IMR-90 (cell line): ENCODE measurements around the gene PBX4. TPM values are rescaled to one million over a fixed set of nuclear protein-coding genes. Genes with fewer than 3 reads are reported as not detected.

Source experiments
- ATAC-seq: fragments of 200-7000 bp; cut with Tn5 transposase; 2 replicates; pipeline ENCODE4 v1.9.1; 2020; ENCODE audit warnings: low read depth, mild to moderate bottlenecking, moderate library complexity
- BruUV-seq: library from RNA; stranded (reverse); fragments of 400-500 nt; replicated peaks from 2 replicates; lab custom pipeline; 2021; lab: Mats Ljungman, UMichigan
- CTCF ChIA-PET: fragments of 300-600 bp; formaldehyde crosslinking; extraction: SDS; loops from one replicate; lab custom pipeline; 2021; ENCODE audit warnings: antibody characterized with exemption; lab: Yijun Ruan, JAX
- POLR2A ChIA-PET: fragments of 300-600 bp; sonication (Branson Sonifier 250); formaldehyde crosslinking; loops from one replicate; lab custom pipeline; 2022; ENCODE audit warnings: antibody characterized with exemption; ENCODE audit not compliant: unreplicated experiment; lab: Charles Lee
- DNase-seq: peaks from one replicate; pipeline ENCODE4 v3.0.0; 2013
- H2AFZ ChIP-seq: replicated peaks from 2 replicates; pipeline ENCODE3; 2013; ENCODE audit warnings: low read length, mild to moderate bottlenecking; ENCODE audit not compliant: poor library complexity
- H2AK5ac ChIP-seq: 2 replicates; pipeline ENCODE4 v1.6.1; 2013; ENCODE audit warnings: low read depth, low read length, inconsistent platforms
- H2AK9ac ChIP-seq: replicated peaks from 2 replicates; pipeline ENCODE3; 2013; ENCODE audit warnings: mild to moderate bottlenecking, low read depth, low read length, moderate library complexity; ENCODE audit not compliant: poor library complexity
- H2BK120ac ChIP-seq: 2 replicates; pipeline ENCODE4 v1.6.1; 2013; ENCODE audit warnings: low read depth, low read length, inconsistent platforms
- H2BK15ac ChIP-seq: 3 replicates; pipeline ENCODE4 v1.6.1; 2013; ENCODE audit warnings: low read depth, low read length, inconsistent platforms
- H2BK20ac ChIP-seq: 2 replicates; pipeline ENCODE4 v1.6.1; 2013; ENCODE audit warnings: low read depth, mild to moderate bottlenecking, inconsistent platforms, low read length, moderate library complexity
- H2BK5ac ChIP-seq: 2 replicates; pipeline ENCODE4 v1.6.1; 2013; ENCODE audit warnings: mild to moderate bottlenecking, low read depth, low read length, inconsistent platforms; ENCODE audit not compliant: poor library complexity, severe bottlenecking
- H3K14ac ChIP-seq: replicated peaks from 2 replicates; pipeline ENCODE4 v1.6.1; 2013; ENCODE audit warnings: low read depth, low read length, inconsistent platforms
- H3K18ac ChIP-seq: 2 replicates; pipeline ENCODE4 v1.6.1; 2013; ENCODE audit warnings: low read depth, low read length, control low read depth
- H3K23ac ChIP-seq: 2 replicates; pipeline ENCODE4 v1.6.1; 2013; ENCODE audit warnings: low read depth, low read length, inconsistent platforms
- H3K27ac ChIP-seq: 2 replicates; pipeline ENCODE4 v1.5.1; 2013; ENCODE audit warnings: mild to moderate bottlenecking, control low read depth, low read length; ENCODE audit not compliant: insufficient read depth
- H3K27me3 ChIP-seq: 2 replicates; pipeline ENCODE4 v1.6.1; 2013; ENCODE audit warnings: low read length; ENCODE audit not compliant: control insufficient read depth, insufficient read depth
- H3K36me3 ChIP-seq: 2 replicates; pipeline ENCODE4 v1.6.1; 2013; ENCODE audit warnings: low read length, mixed read lengths; ENCODE audit not compliant: control insufficient read depth, insufficient read depth
- H3K4ac ChIP-seq: 2 replicates; pipeline ENCODE4 v1.6.1; 2013; ENCODE audit warnings: low read depth, low read length, inconsistent platforms
- H3K4me1 ChIP-seq: 2 replicates; pipeline ENCODE4 v1.6.1; 2013; ENCODE audit warnings: low read length, mixed read lengths; ENCODE audit not compliant: control insufficient read depth, insufficient read depth
- H3K4me2 ChIP-seq: 2 replicates; pipeline ENCODE4 v1.6.1; 2013; ENCODE audit warnings: low read depth, mild to moderate bottlenecking, control low read depth, low read length, moderate library complexity
- H3K4me3 ChIP-seq: 2 replicates; pipeline ENCODE4 v1.5.1; 2013; ENCODE audit warnings: low read depth, mild to moderate bottlenecking, control low read depth, low read length, moderate library complexity; ENCODE audit not compliant: insufficient read depth
- H3K56ac ChIP-seq: 2 replicates; pipeline ENCODE4 v1.6.1; 2013; ENCODE audit warnings: low read length, inconsistent platforms; ENCODE audit not compliant: insufficient read depth; ENCODE audit errors: extremely low read depth
- H3K79me1 ChIP-seq, 2 experiments: 2 replicates each; pipeline ENCODE4 v1.6.1; 2013; ENCODE audit warnings: low read length in 2 of 2, inconsistent platforms in 1 of 2, low read depth in 1 of 2
- H3K9ac ChIP-seq: 2 replicates; pipeline ENCODE4 v1.6.1; 2013; ENCODE audit warnings: low read depth, low read length, control low read depth
- H3K9me1 ChIP-seq: 2 replicates; pipeline ENCODE4 v1.6.1; 2013; ENCODE audit warnings: low read length, inconsistent platforms; ENCODE audit not compliant: insufficient read depth
- H3K9me3 ChIP-seq: 2 replicates; pipeline ENCODE4 v1.6.1; 2013; ENCODE audit warnings: low read length; ENCODE audit not compliant: control insufficient read depth, insufficient read depth
- H4K20me1 ChIP-seq: 2 replicates; pipeline ENCODE4 v1.6.1; 2013; ENCODE audit warnings: low read length, inconsistent platforms; ENCODE audit not compliant: insufficient read depth
- H4K5ac ChIP-seq: 2 replicates; pipeline ENCODE4 v1.6.1; 2013; ENCODE audit warnings: mild to moderate bottlenecking, low read depth, low read length, control low read depth
- H4K8ac ChIP-seq, 2 experiments: 2 replicates each; pipeline ENCODE4 v1.6.1; 2013; ENCODE audit warnings: low read depth in 2 of 2, low read length in 2 of 2, control low read depth in 1 of 2, inconsistent platforms in 1 of 2
- H4K91ac ChIP-seq: 2 replicates; pipeline ENCODE4 v1.6.1; 2013; ENCODE audit warnings: low read depth, low read length, inconsistent platforms; ENCODE audit not compliant: insufficient read depth
- BHLHE40 ChIP-seq: fragments of 150-350 bp; IDR thresholded peaks from 2 replicates; pipeline ENCODE4 v1.6.1; 2016; ENCODE audit warnings: mild to moderate bottlenecking, low read depth, low read length
- CEBPB ChIP-seq: IDR thresholded peaks from 2 replicates; pipeline ENCODE4 v1.6.1; 2012; ENCODE audit warnings: low read depth, low read length, improper control_type of control experiment
- FOS ChIP-seq: fragments of 150-350 bp; IDR thresholded peaks from 2 replicates; pipeline ENCODE4 v1.6.1; 2016; ENCODE audit warnings: low read depth, low read length
- MAFK ChIP-seq: IDR thresholded peaks from 2 replicates; pipeline ENCODE4 v1.6.1; 2012; ENCODE audit warnings: low read depth, low read length, improper control_type of control experiment
- MAZ ChIP-seq: IDR thresholded peaks from 2 replicates; pipeline ENCODE4 v1.6.1; 2012; ENCODE audit warnings: low read depth, mild to moderate bottlenecking, low read length, improper control_type of control experiment, moderate library complexity, borderline replicate concordance
- MXI1 ChIP-seq: IDR thresholded peaks from 2 replicates; pipeline ENCODE4 v1.6.1; 2012; ENCODE audit warnings: low read depth, mild to moderate bottlenecking, low read length, moderate library complexity, borderline replicate concordance
- NFE2L2 ChIP-seq: fragments of 150-350 bp; IDR thresholded peaks from 2 replicates; pipeline ENCODE4 v1.6.1; 2016; ENCODE audit warnings: low read depth, mild to moderate bottlenecking, low read length
- POLR2A ChIP-seq: IDR thresholded peaks from 2 replicates; pipeline ENCODE4 v1.6.1; 2012; ENCODE audit warnings: mild to moderate bottlenecking, low read depth, low read length
- RAD21 ChIP-seq: IDR thresholded peaks from 2 replicates; pipeline ENCODE4 v1.6.1; 2012; ENCODE audit warnings: low read length, improper control_type of control experiment
- RCOR1 ChIP-seq: IDR thresholded peaks from 2 replicates; pipeline ENCODE4 v1.6.1; 2012; ENCODE audit warnings: mild to moderate bottlenecking, low read length, improper control_type of control experiment; ENCODE audit not compliant: insufficient replicate concordance
- RFX5 ChIP-seq: IDR thresholded peaks from 2 replicates; pipeline ENCODE4 v1.8.0; 2012; ENCODE audit warnings: low read depth, mild to moderate bottlenecking, low read length, moderate library complexity
- SMC3 ChIP-seq: fragments of 150-350 bp; IDR thresholded peaks from 2 replicates; pipeline ENCODE4 v1.6.1; 2016; ENCODE audit warnings: low read depth, mild to moderate bottlenecking, antibody characterized with exemption, low read length, moderate library complexity
- WGBS, 2 experiments: methylation state at CpG; one replicate each; pipeline versions ENCODE4 v1.1.5 to v1.1.7; 2013; ENCODE audit warnings: missing lambda C conversion rate in 2 of 2; ENCODE audit not compliant: insufficient read length in 1 of 2; ENCODE audit errors: extremely low coverage in 2 of 2; 5-methylcytosine and 5-hydroxymethylcytosine counted together
- dilution Hi-C: fragments of 300-500 bp; cut with HindIII; formaldehyde crosslinking; loops from one replicate; pipeline ENCODE4 v1.14.3; 2018; ENCODE audit warnings: low sequenced_read_pairs; ENCODE audit not compliant: unreplicated experiment
- in situ Hi-C: fragments of 300-500 bp; cut with MboI; formaldehyde crosslinking; loops from 3 replicates; pipeline ENCODE4 v1.14.3; 2019; ENCODE audit warnings: low sequenced_read_pairs, inconsistent platforms, mixed read lengths
- intact Hi-C: fragments of 100-400 bp; cut with micrococcal nuclease; formaldehyde crosslinking; loops from 2 replicates; pipeline ENCODE4 v1.10.0; 2022
- polyA plus RNA-seq, 3 experiments: library from polyadenylated mRNA; depleted of rRNA; stranded (reverse); fragments of >200 nt; gene quantifications; 2 replicates each; pipeline ENCODE4 v1.2.3, GENCODE V29; 2012; ENCODE audit warnings: low replicate concordance in 1 of 3
- total RNA-seq: library from RNA; depleted of rRNA; stranded (reverse); fragments of >200 nt; gene quantifications from 2 replicates; pipeline ENCODE4 v1.2.3, GENCODE V29; 2012
- TF ChIP-seq, protein P1 (sequence below): fragments of 150-350 bp; IDR thresholded peaks from 2 replicates; pipeline ENCODE4 v1.6.1; 2017; ENCODE audit warnings: mild to moderate bottlenecking, antibody characterized with exemption, low read length, low read depth
- TF ChIP-seq, protein P2 (sequence below): fragments of 150-350 bp; IDR thresholded peaks from 2 replicates; pipeline ENCODE4 v1.6.1; 2016; ENCODE audit warnings: low read depth, mild to moderate bottlenecking, low read length, moderate library complexity, borderline replicate concordance
- TF ChIP-seq, protein P3 (sequence below): conservative IDR thresholded peaks from 2 replicates; pipeline ENCODE4 v1.5.1; 2012; ENCODE audit warnings: mild to moderate bottlenecking, low read depth, low read length, improper control_type of control experiment

Gene PBX4
- total and polyA plus RNA-seq, 2 of the 4 experiments (the other 2 are of a cell fraction), result 0.90 to 2.9 TPM

DNA sequence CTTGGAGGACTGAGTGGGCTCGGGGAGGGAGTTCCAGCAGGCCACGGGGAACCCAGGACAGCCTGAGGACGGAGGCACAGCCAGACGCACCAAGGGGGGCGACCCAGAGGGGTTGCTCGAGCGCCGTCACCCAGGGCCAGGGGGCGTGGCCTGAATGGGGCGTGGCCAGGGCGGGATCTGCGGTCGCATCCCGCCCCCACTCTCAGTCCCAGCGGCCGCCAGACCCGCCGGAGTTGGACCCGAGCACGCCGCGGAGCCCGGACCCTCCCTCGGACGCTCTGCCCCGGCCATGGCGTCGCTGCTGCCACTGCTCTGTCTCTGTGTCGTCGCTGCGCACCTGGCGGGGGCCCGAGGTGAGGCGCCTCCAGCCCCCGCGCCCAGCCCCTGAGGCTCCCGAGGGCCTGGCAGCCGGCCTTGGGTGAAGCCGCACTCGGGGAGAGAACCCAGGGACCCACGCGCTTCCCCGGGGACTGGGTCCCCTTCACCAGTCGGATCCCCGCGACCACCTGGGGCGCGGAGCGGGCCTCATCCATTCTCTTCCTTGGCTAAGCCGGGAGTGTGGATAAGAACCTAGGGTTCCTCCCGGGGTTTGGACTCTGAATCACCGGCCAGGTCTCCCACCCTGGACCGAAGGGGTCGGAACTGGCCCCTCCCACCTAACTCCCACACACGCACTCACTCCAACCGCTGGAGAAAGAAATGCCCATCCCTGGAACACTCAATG, 80.3 kb downstream of the PBX4 start, which contains the start of gene CILP2:
Gene CILP2, plus strand, starts transcription at position 205 of the 724 bp plus-strand sequence. Its CDS starts 85 bp downstream, at position 290.
- Histone ChIP-seq H2BK5ac (no peak within 1 kb of the TSS), H3K36me3 (no peaks in the 10 kb centered on the region), H3K14ac (no peak within 1 kb of the TSS), H3K27ac (no peak within 1 kb of the TSS), H4K91ac (no peak within 1 kb of the TSS), H3K4ac (no peak within 1 kb of the TSS), H3K18ac (no peak within 1 kb of the TSS), H2AFZ (peak within 1 kb of the TSS; percentile 70), H3K4me3 (no peak within 1 kb of the TSS), H4K8ac (no peak within 1 kb of the TSS), H4K20me1 (peaks cover 1% of the 10 kb centered on the region; the same call in 1 of the 2 replicates), H3K56ac (no peak within 1 kb of the TSS), H3K27me3 (peaks cover 25% of the 10 kb centered on the region), H4K5ac (no peak within 1 kb of the TSS), H2AK9ac (peak within 1 kb of the TSS; percentile 55), H2AK5ac (no peak within 1 kb of the TSS), H3K9me1 (no peaks in the 10 kb centered on the region), H3K4me1 (no peaks in the 10 kb centered on the region; the same call in 1 of the 2 replicates), H3K4me2 (peak within 1 kb of the TSS; percentile 33; the same call in 1 of the 2 replicates), H3K23ac (no peak within 1 kb of the TSS), H3K9me3 (no peaks in the 10 kb centered on the region; the same call in 1 of the 2 replicates), H2BK20ac (no peak within 1 kb of the TSS), H3K79me1 (no peaks in the 10 kb centered on the region), H2BK120ac (no peak within 1 kb of the TSS), H2BK15ac (no peak within 1 kb of the TSS), H3K9ac (no peak within 1 kb of the TSS)
- no peak for DNase-seq
- BruUV-seq, result no TSS peak
- POLR2A ChIA-PET, result no interaction called here
- CTCF ChIA-PET, result interaction anchor here (1.1 kb wide), 1 partner anchor 17 kb away, joined by 3 read pairs; no protein-coding TSS in a partner anchor
- intact Hi-C loops (no loop called here), dilution Hi-C loops (no loop called here), in situ Hi-C loops (loop anchor here (5.0 to 25.0 kb wide), 2 partner anchors 104 to 424 kb away; partner anchors contain the start of gene GMIP)
- peak; percentile 52 for ATAC-seq
- 10% methylated on average over 36 of the region's 56 CpGs; no CpG with 5 or more reads in 1 of the 2 experiments for WGBS, 2 experiments
- TF ChIP-seq, protein P1, sequence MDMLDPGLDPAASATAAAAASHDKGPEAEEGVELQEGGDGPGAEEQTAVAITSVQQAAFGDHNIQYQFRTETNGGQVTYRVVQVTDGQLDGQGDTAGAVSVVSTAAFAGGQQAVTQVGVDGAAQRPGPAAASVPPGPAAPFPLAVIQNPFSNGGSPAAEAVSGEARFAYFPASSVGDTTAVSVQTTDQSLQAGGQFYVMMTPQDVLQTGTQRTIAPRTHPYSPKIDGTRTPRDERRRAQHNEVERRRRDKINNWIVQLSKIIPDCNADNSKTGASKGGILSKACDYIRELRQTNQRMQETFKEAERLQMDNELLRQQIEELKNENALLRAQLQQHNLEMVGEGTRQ, result no peak
- TF ChIP-seq MXI1 (no peak), NFE2L2 (no peak), SMC3 (no peak), RFX5 (no peak), MAFK (no peak), RAD21 (no peak), MAZ (no peak; the same call in 1 of the 2 replicates), FOS (no peak), POLR2A (no peak), BHLHE40 (no peak), RCOR1 (no peak), CEBPB (no peak)
- TF ChIP-seq, protein P2, sequence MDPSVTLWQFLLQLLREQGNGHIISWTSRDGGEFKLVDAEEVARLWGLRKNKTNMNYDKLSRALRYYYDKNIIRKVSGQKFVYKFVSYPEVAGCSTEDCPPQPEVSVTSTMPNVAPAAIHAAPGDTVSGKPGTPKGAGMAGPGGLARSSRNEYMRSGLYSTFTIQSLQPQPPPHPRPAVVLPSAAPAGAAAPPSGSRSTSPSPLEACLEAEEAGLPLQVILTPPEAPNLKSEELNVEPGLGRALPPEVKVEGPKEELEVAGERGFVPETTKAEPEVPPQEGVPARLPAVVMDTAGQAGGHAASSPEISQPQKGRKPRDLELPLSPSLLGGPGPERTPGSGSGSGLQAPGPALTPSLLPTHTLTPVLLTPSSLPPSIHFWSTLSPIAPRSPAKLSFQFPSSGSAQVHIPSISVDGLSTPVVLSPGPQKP, result no peak
- TF ChIP-seq, protein P3, sequence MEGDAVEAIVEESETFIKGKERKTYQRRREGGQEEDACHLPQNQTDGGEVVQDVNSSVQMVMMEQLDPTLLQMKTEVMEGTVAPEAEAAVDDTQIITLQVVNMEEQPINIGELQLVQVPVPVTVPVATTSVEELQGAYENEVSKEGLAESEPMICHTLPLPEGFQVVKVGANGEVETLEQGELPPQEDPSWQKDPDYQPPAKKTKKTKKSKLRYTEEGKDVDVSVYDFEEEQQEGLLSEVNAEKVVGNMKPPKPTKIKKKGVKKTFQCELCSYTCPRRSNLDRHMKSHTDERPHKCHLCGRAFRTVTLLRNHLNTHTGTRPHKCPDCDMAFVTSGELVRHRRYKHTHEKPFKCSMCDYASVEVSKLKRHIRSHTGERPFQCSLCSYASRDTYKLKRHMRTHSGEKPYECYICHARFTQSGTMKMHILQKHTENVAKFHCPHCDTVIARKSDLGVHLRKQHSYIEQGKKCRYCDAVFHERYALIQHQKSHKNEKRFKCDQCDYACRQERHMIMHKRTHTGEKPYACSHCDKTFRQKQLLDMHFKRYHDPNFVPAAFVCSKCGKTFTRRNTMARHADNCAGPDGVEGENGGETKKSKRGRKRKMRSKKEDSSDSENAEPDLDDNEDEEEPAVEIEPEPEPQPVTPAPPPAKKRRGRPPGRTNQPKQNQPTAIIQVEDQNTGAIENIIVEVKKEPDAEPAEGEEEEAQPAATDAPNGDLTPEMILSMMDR, result no peak
